Measurements from ENCODE around the gene HBA2. TPM values are rescaled to one million over a fixed set of nuclear protein-coding genes. Genes with fewer than 3 reads are reported as not detected.
"Not testable (repeated sequence)": the region's sequence is repeated elsewhere in the genome, so short reads cannot be mapped to it uniquely, and the experiment has no call there.

HBA2 gene
- polyA plus RNA-seq, 2 donors = 0.49 to 1.4 TPM

GRCh38 chr16:164827-165538, 7.7 kb upstream of the HBA2 start:
- H3K36me3 ChIP-seq (ENCODE audit: control insufficient read depth in 2 of 2, insufficient read depth in 2 of 2, low read length in 1 of 2) = no peaks in the 10 kb centered on the region
- H3K27ac ChIP-seq (ENCODE audit: low read depth in 2 of 2, low read length in 1 of 2) = no peak overlapping the region
- H3K9me3 ChIP-seq (ENCODE audit: control insufficient read depth in 2 of 2, insufficient read depth in 1 of 2, low read depth in 1 of 2, low read length in 1 of 2) = peaks cover 0 to 3% of the 10 kb centered on the region in 2 donors
- H3K4me1 ChIP-seq (ENCODE audit: control insufficient read depth in 2 of 2, insufficient read depth in 2 of 2, low read length in 1 of 2) = peaks cover 0 to 16% of the 10 kb centered on the region in 2 donors
- no peak overlapping the region for H3K4me3 ChIP-seq (ENCODE audit: low read depth in 1 of 2, low read length in 2 of 2)
- WGBS, 2 donors = 2 to 5% methylated on average over 30 to 70 of the region's 77 CpGs
- H3K27me3 ChIP-seq (ENCODE audit: control insufficient read depth in 1 of 2, insufficient read depth in 2 of 2, low read length in 2 of 2) = peaks cover 0 to 28% of the 10 kb centered on the region in 2 donors

DNA sequence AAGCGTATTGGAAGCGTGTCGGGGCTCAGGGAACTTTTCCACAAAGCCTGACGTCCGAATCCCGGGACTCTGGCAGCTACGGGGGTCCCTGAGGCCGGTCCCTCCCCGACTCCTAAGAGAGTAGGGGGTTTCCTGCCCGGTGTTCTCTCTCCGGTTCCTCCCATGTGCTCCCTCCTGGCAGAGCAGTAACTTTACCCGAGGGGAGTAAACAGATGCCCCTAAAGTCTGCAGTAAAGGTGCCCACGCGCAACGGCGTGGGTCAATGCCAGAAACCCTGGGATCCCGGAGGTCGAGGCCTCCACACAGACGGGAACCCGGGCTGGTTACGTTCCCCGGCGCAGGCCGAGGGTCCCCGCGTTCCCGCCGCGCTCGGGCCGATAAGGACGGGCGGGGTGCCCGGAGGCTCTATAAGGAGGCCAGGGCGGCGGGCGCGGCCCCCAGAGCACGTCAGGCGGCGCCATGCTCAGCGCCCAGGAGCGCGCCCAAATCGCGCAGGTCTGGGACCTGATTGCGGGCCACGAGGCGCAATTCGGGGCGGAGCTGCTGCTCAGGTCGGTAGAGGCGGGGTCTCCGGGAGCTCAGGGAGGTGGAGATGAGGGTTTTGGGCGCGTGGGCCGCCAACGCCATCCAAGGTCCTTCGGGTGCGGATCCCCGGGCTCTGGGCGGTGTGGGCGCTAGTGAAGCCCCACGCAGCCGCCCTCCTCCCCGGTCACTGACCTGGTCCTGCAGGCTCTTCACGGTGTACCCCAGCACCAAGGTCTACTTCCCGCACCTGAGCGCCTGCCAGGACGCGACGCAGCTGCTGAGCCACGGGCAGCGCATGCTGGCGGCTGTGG, 6.9 kb upstream of the HBA2 start, which contains the start of gene HBM:
Gene HBM (plus strand): TSS at position 440 of the 836 bp plus-strand sequence. CDS start 20 bp downstream, at position 460.
- WGBS, 2 donors = 2% methylated on average over 65 to 75 of the region's 75 CpGs
- Histone ChIP-seq H3K36me3 (ENCODE audit: control insufficient read depth in 2 of 2, insufficient read depth in 2 of 2, low read length in 1 of 2) (no peaks in the 10 kb centered on the region), H3K9me3 (ENCODE audit: control insufficient read depth in 2 of 2, insufficient read depth in 1 of 2, low read depth in 1 of 2, low read length in 1 of 2) (peaks cover 0 to 3% of the 10 kb centered on the region in 2 donors), H3K4me3 (ENCODE audit: low read depth in 1 of 2, low read length in 2 of 2) (peak within 1 kb of the TSS in 1 of 2 donors; percentile 0), H3K4me1 (ENCODE audit: control insufficient read depth in 2 of 2, insufficient read depth in 2 of 2, low read length in 1 of 2) (peaks cover 0 to 16% of the 10 kb centered on the region in 2 donors), H3K27me3 (ENCODE audit: control insufficient read depth in 1 of 2, insufficient read depth in 2 of 2, low read length in 2 of 2) (peaks cover 0 to 29% of the 10 kb centered on the region in 2 donors), H3K27ac (ENCODE audit: low read depth in 2 of 2, low read length in 1 of 2) (no peak within 1 kb of the TSS)

DNA sequence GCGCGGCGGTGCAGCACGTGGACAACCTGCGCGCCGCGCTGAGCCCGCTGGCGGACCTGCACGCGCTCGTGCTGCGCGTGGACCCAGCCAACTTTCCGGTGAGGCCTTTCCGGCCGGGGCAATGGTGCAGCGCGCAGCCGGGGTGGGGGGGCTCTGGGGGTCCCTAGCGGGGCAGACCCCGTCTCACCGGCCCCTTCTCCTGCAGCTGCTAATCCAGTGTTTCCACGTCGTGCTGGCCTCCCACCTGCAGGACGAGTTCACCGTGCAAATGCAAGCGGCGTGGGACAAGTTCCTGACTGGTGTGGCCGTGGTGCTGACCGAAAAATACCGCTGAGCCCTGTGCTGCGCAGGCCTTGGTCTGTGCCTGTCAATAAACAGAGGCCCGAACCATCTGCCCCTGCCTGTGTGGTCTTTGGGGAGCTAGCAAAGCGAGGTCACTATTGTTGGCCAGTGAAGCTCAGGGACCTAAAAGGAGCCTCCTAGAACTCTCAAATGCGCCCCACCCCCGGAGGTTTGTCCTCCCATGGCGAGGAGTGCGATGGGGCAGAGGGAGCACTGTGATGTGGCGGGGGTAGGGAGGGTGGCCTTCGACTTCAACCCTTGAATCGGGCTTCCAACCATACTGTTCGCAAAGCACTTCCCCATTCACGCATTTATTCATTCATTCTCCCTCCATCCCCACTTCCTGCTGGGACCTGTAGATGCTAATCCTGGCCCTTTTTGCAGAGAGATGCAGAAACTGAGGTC, 6.1 kb upstream of the HBA2 start:
- Histone ChIP-seq H3K36me3 (ENCODE audit: control insufficient read depth in 2 of 2, insufficient read depth in 2 of 2, low read length in 1 of 2) (no peaks in the 10 kb centered on the region), H3K9me3 (ENCODE audit: control insufficient read depth in 2 of 2, insufficient read depth in 1 of 2, low read depth in 1 of 2, low read length in 1 of 2) (peaks cover 0 to 3% of the 10 kb centered on the region in 2 donors), H3K4me1 (ENCODE audit: control insufficient read depth in 2 of 2, insufficient read depth in 2 of 2, low read length in 1 of 2) (peaks cover 0 to 16% of the 10 kb centered on the region in 2 donors), H3K27me3 (ENCODE audit: control insufficient read depth in 1 of 2, insufficient read depth in 2 of 2, low read length in 2 of 2) (peaks cover 0 to 31% of the 10 kb centered on the region in 2 donors), H3K27ac (ENCODE audit: low read depth in 2 of 2, low read length in 1 of 2) (no peak overlapping the region), H3K4me3 (ENCODE audit: low read depth in 1 of 2, low read length in 2 of 2) (peak overlapping the region in 1 of 2 donors; percentile 0)
- 4 to 6% methylated on average over 45 of the region's 45 CpGs for WGBS, 2 donors

DNA sequence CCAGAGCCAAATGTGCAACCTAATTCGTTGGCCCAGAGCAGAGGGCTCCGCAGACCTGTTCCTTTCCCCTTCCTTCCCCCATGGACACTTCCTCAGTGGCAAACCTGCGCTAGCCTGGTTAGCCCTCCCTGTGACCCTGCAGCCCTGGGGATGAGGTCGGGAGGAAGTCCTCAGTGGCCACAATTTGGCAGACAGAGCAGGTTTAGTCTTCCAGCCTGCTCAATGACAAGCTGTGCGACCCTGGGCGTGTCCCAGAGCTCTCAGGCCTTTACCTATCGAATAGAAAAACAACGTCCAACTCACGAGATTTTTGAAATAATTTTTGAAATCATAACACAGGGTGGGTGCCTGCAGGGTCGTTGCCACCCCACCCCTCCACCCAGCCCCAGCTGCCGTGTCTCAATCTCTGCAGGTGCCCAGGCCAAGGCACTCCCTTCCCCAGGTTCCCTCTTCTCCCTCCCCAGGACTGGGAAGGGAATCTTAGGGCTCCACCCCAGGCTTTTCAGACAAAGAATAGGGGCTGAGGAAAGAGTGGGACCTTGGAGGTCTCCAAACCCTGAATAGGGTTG, 5.5 kb upstream of the HBA2 start:
- Histone ChIP-seq H3K27me3 (ENCODE audit: control insufficient read depth in 1 of 2, insufficient read depth in 2 of 2, low read length in 2 of 2) (peaks cover 0 to 31% of the 10 kb centered on the region in 2 donors), H3K9me3 (ENCODE audit: control insufficient read depth in 2 of 2, insufficient read depth in 1 of 2, low read depth in 1 of 2, low read length in 1 of 2) (peaks cover 0 to 3% of the 10 kb centered on the region in 2 donors)

DNA sequence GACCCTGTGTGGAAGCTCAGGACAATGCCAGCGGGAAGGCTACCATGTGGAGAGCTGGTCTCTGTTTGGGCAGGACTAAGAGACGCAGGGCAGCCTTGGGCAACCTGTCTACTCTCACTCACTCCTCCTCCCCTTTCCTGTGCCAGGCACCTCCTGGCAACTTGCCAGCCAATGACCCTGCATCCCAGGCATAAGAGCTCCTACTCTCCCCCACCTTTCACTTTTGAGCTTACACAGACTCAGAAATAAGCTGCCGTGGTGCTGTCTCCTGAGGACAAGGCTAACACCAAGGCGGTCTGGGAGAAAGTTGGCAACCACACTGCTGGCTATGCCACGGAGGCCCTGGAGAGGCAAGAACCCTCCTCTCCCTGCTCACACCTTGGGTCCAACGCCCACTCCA, 4.3 kb upstream of the HBA2 start:
- Histone ChIP-seq H3K4me3 (ENCODE audit: low read depth in 1 of 2, low read length in 2 of 2) (no peak overlapping the region), H3K9me3 (ENCODE audit: control insufficient read depth in 2 of 2, insufficient read depth in 1 of 2, low read depth in 1 of 2, low read length in 1 of 2) (peaks cover 0 to 3% of the 10 kb centered on the region in 2 donors), H3K27me3 (ENCODE audit: control insufficient read depth in 1 of 2, insufficient read depth in 2 of 2, low read length in 2 of 2) (peaks cover 0 to 31% of the 10 kb centered on the region in 2 donors), H3K27ac (ENCODE audit: low read depth in 2 of 2, low read length in 1 of 2) (no peak overlapping the region), H3K36me3 (ENCODE audit: control insufficient read depth in 2 of 2, insufficient read depth in 2 of 2, low read length in 1 of 2) (no peaks in the 10 kb centered on the region), H3K4me1 (ENCODE audit: control insufficient read depth in 2 of 2, insufficient read depth in 2 of 2, low read length in 1 of 2) (peaks cover 0 to 16% of the 10 kb centered on the region in 2 donors)
- WGBS, 2 donors = 57 to 58% methylated on average over 6 of the region's 6 CpGs

More for the DNA sequence above, 5.5 kb upstream of the HBA2 start:
- H3K4me3 ChIP-seq (ENCODE audit: low read depth in 1 of 2, low read length in 2 of 2) = no peak overlapping the region
- peaks cover 0 to 16% of the 10 kb centered on the region in 2 donors for H3K4me1 ChIP-seq (ENCODE audit: control insufficient read depth in 2 of 2, insufficient read depth in 2 of 2, low read length in 1 of 2)
- H3K36me3 ChIP-seq (ENCODE audit: control insufficient read depth in 2 of 2, insufficient read depth in 2 of 2, low read length in 1 of 2) = no peaks in the 10 kb centered on the region
- WGBS, 2 donors = 13 to 14% methylated on average over 11 of the region's 11 CpGs
- H3K27ac ChIP-seq (ENCODE audit: low read depth in 2 of 2, low read length in 1 of 2) = no peak overlapping the region

DNA sequence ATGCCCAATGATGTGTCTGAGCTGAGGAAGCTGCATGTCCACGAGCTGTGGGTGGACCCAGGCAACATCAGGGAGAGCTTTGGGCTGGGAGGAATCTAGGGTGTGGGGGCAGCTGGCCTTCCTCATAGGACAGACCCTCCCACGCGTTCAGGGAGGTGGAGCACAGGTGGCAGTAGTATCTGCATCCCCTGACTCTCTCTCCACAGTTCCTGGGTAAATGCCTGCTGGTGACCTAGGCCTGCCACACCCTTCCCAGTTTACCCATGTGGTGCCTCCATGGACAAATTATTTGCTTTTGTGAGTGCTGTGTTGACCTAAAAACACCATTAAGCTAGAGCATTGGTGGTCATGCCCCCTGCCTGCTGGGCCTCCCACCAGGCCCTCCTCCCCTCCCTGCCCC, 3.7 kb upstream of the HBA2 start:
- WGBS, 2 donors = 28 to 43% methylated on average over 3 of the region's 3 CpGs
- Histone ChIP-seq H3K9me3 (ENCODE audit: control insufficient read depth in 2 of 2, insufficient read depth in 1 of 2, low read depth in 1 of 2, low read length in 1 of 2) (peaks cover 0 to 3% of the 10 kb centered on the region in 2 donors), H3K27ac (ENCODE audit: low read depth in 2 of 2, low read length in 1 of 2) (no peak overlapping the region), H3K27me3 (ENCODE audit: control insufficient read depth in 1 of 2, insufficient read depth in 2 of 2, low read length in 2 of 2) (peaks cover 0 to 31% of the 10 kb centered on the region in 2 donors), H3K4me1 (ENCODE audit: control insufficient read depth in 2 of 2, insufficient read depth in 2 of 2, low read length in 1 of 2) (peaks cover 0 to 16% of the 10 kb centered on the region in 2 donors), H3K4me3 (ENCODE audit: low read depth in 1 of 2, low read length in 2 of 2) (no peak overlapping the region), H3K36me3 (ENCODE audit: control insufficient read depth in 2 of 2, insufficient read depth in 2 of 2, low read length in 1 of 2) (no peaks in the 10 kb centered on the region)

- Histone ChIP-seq H3K27me3 (ENCODE audit: control insufficient read depth in 1 of 2, insufficient read depth in 2 of 2, low read length in 2 of 2) (peaks cover 0 to 29% of the 10 kb centered on the region in 2 donors), H3K4me1 (ENCODE audit: control insufficient read depth in 2 of 2, insufficient read depth in 2 of 2, low read length in 1 of 2) (peaks cover 0 to 15% of the 10 kb centered on the region in 2 donors)
- not testable (repeated sequence) for H3K9me3 ChIP-seq (ENCODE audit: control insufficient read depth in 2 of 2, insufficient read depth in 1 of 2, low read depth in 1 of 2, low read length in 1 of 2); H3K27ac ChIP-seq (ENCODE audit: low read depth in 2 of 2, low read length in 1 of 2); H3K36me3 ChIP-seq (ENCODE audit: control insufficient read depth in 2 of 2, insufficient read depth in 2 of 2, low read length in 1 of 2); H3K4me3 ChIP-seq (ENCODE audit: low read depth in 1 of 2, low read length in 2 of 2)
- 3 to 5% methylated on average over 5 of the region's 5 CpGs for WGBS, 2 donors
Observed at GRCh38 chr16:170088-170507, 2.6 kb upstream of the HBA2 start.

- Histone ChIP-seq H3K27ac (ENCODE audit: low read depth in 2 of 2, low read length in 1 of 2) (no peak overlapping the region), H3K4me3 (ENCODE audit: low read depth in 1 of 2, low read length in 2 of 2) (no peak overlapping the region), H3K36me3 (ENCODE audit: control insufficient read depth in 2 of 2, insufficient read depth in 2 of 2, low read length in 1 of 2) (no peaks in the 10 kb centered on the region), H3K4me1 (ENCODE audit: control insufficient read depth in 2 of 2, insufficient read depth in 2 of 2, low read length in 1 of 2) (peaks cover 0 to 9% of the 10 kb centered on the region in 2 donors), H3K27me3 (ENCODE audit: control insufficient read depth in 1 of 2, insufficient read depth in 2 of 2, low read length in 2 of 2) (peaks cover 0 to 27% of the 10 kb centered on the region in 2 donors), H3K9me3 (ENCODE audit: control insufficient read depth in 2 of 2, insufficient read depth in 1 of 2, low read depth in 1 of 2, low read length in 1 of 2) (peaks cover 0 to 3% of the 10 kb centered on the region in 2 donors)
- 40 to 53% methylated on average over 1 of the region's 1 CpG for WGBS, 2 donors
Observed at GRCh38 chr16:170788-171187, 1.9 kb upstream of the HBA2 start.

All from esophagus (tissue), 2 donors.